HG03135 (cell line): ENCODE data around the gene IQSEC3.
"Not testable (repeated sequence)": the region's sequence is repeated elsewhere in the genome, so short reads cannot be mapped to it uniquely, and the experiment has no call there.

Source experiments
- ATAC-seq: cut with Tn5 transposase; IDR thresholded peaks from one replicate; pipeline ENCODE4 v1.9.1; 2021; ENCODE audit warnings: mild to moderate bottlenecking, moderate library complexity; ENCODE audit not compliant: unreplicated experiment

Gene IQSEC3

DNA sequence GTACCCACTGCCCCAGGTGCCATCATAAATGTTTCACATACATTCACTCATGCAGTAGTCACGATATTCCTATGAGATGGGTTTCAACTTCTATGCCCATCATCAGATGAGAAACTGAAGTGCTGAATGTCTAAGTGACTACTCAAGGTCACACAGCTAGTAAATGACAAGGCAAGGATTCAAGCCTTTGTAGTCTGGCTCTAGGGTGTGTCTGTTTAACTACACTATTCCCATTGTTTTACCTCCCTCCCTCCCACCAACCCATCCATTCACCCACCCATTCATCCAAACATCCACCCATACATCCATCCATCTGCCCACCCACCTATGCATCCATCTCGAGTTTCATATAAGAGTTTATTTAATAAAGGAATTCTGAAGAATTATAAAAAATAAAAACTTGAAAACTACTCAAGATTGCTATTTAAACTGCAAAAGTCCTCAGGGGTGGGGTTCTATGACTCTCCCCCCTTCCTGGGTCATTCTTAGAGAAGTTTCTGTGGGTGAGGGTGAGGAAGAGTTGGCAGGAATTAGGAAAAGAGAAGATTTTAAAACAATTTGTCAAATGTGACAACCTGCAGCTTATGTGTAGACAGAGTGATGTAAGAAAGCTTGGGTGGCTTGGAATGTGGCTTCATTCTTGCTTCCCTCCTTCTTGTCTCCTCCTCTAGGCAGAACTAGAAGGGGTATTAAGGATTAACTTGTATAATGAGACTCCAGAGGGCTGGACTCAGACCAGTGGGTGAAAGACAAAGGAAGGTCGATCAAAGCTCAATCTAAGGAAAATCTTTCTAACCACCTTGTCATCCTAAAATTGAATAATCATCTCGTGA is 13.4 kb upstream of the IQSEC3 start:
- not testable (repeated sequence) for ATAC-seq

DNA sequence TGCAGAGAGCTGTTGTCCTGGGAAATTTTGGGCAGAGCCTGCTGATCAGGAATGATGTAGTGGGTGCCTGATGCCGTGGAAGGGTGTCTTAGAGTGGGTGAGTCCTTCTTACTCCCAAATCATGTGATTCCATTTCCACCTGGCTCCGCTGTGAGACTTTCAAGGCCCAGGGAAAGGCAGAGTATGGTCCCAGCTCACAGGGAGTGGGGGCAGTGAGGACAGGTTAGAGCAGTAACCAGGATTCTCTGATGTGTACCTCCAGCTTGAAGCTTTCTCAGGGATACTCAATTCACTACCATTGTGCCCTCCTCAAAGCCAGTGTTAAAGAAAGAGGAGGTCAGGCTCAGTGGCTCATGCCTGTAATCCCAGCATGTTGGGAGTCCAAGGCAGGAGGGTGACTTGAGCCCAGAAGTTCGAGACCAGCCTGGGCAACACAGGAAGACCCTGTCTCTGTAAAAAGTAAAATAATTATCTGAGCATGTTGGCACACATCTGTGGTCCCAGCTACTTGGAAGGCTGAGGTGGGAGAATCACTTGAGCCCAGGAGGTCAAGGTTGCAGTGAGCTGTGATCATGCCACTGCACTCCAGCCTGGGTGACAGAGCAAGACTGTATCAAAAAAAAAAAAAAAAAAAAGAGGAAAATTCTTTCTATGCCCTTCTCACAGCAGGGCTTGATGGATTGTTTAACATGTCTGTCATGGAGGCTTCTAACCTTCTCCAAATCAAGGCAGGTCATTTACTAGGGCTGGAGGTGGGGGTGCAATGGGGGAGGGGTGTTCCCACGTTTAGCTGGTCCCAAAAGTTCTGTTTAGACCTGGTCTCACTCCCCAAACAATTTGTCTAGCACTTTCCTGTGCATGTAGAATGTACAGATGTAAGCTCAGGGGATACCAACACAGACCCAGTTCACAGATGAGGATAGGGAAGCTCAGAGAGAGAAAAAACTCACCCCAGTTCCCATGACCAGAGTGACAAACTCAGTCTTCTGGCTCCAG is 12.5 kb upstream of the IQSEC3 start:
- no peak for ATAC-seq

DNA sequence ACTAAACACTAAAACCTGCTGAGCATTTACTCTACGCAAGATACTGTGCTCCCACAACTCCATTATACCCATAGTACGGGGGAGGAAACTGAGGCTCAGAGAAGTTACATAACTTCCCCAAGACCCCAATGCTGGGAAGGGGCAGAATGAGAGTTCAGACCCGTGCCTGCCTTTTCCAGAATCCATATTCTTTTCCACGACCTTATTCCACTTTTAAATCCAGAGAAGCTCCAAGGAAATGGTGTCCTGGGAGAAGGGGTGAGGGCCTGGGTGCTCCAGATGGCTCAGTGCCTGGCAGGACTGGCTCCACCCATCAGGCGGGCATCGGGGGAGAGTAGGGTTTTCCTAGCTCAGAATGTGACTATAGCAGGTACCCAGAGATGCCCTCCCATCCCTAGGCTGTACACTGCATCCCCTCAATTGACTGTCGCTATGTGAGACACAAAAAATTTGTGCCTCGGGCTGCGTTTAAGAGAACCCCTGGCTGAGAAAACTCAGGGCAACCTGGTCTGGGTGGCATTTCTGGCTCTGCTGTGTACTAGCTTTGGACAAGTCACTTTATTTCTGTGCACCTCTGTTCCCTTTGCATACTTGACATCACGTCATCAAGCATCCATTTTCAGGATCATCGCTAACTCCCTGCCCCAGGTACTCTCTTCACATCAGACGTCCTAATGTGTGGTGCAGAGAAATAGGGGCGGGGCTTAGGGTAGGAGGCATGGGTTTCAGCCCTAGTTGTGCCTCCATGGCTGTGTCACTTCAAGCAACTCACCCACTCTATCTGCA is 11.6 kb upstream of the IQSEC3 start:
- ATAC-seq, result no peak

DNA sequence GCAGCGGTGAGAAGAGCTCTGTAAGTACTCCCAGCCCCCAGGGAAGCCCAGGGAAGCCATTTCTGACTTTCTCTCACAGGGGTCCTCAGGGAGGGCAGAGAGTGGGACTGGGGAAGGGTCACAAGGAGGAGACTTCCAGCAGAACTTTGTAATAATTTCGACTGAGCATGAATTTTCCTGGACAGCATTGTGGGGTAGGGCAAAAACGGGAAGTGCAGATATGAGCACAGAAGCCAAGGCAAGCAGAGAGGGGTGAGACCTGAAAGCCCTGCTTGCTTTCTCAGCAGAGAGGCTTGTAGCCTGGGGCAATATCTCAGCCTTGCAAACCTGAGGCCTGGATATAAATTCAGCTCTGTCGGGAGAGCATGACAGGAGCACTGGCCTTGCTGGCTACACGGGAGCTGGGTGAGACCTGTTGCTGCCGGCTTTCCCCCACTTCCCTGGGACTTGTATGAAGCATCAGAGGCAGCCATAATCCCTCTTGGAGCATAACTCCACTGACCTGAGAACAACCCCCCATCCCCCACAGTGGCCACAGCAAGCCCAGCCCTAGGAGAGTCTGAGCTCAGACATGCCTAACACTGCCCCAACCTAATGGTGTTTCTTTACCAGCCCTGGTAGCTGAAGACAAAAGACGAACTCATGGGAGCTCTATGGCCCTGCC is 9.8 kb upstream of the IQSEC3 start:
- no peak for ATAC-seq

GRCh38 chr12:57539-57938 is 9.0 kb upstream of the IQSEC3 start:
- ATAC-seq, result no peak

GRCh38 chr12:58832-59231 is 7.7 kb upstream of the IQSEC3 start:
- ATAC-seq, result no peak

DNA sequence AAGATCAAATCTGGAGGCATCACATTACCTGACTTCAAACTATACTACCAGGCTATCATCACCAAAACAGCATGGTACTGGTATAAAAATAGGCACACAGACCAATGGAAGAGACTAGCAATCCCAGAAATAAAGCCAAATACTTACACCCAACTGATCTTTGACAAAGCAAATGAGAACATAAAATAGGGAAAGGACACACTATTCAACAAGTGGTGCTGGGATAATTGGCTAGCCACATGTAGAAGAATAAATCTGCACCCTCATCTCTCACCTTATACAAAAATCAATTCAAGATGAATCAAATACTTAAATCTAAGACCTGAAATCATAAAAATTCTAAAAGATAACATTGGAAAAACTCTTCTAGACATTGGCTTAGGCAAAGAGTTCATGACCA is 4.7 kb upstream of the IQSEC3 start:
- not testable (repeated sequence) for ATAC-seq

DNA sequence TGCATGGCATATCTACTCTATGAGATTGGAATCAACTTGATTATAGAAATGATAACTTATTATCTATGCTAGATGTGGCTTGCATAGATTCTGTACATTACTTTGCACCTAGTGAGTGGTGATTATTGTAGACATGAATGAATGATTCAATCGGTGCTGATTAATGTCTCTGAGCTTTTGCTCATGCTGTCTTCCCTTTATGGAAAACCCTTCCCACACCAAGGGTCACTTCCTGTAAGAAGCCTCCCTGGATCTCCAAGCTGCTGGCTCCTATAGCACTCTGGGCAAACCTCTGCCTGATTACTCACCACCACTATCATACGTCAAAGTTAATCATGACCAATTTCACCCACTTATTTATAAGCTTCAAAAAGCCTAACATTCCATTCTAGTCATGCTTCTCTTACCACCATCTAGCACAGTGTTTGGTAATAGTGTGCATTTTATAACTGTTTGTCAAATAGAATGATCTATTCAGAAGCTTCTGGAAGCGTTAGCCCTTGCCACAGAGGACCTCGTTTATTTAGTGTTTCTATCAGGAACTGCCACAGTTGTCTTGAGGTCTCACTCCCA is 990 bp upstream of the IQSEC3 start:
- ATAC-seq, result not testable (repeated sequence)

- peak; percentile 57 for ATAC-seq
These were observed 376 bp downstream of the IQSEC3 start for GRCh38 chr12:66782-67504.

DNA sequence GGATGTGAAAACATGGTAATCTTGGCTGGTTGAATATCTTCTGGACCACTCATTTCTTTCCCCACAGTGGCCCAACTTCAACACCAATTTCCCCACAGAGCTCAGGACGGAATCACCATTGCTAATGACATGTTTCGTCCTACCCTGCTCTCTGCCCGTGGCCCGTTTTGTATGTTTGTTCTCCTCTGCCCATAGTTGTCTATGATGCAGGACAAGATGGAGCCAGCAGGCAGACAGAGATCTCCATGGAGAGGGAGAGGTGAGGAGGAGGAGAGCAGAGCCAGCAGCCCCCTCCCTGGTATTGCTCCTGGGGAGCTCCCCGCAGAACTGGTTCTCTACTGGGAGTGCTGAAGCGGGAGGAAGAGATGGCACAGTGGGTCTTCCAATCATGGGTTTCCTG is 3.1 kb downstream of the IQSEC3 start:
- not testable (repeated sequence) for ATAC-seq

- not testable (repeated sequence) for ATAC-seq
These were observed 4.0 kb downstream of the IQSEC3 start for GRCh38 chr12:70541-70940.

- ATAC-seq, result not testable (repeated sequence)
These were observed 5.5 kb downstream of the IQSEC3 start for GRCh38 chr12:72018-72417.

DNA sequence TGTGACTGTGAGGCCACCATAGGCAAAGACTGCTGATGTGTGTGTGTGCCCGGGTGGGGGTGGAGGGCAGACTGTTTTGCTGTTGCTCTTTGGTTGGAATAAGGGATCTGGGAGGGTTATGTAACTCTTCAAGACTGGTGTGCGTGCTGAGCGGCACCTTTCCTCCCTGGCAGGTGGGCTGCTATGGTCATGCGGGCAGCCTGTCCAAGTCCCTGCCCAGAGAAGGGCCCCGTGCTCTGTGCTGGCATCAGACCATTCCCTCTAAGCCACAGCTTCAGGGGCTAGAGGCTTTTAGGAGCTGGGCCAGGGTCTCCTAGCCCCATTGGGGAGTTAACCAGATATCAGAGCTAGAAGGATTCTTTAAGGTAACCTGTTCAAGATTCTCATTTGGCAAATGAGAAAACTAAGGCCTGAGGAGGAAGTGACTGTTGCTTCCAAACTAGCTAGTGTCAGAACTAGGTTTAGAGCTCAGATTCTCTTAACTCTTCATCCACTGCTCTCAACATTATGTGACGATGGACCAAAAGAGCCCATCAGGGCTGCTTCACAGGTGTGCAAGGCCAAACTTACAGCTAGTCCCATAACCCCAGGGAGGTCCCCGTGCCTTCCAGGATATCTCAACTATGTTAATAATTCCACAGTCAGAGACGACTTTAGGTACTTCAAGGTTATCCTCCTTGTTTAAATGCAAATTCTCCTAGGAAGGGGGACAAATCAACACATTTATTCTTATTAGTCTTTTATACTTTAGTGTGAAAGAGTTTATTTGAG is 8.0 kb downstream of the IQSEC3 start:
- not testable (repeated sequence) for ATAC-seq

GRCh38 chr12:75541-75940 is 9.0 kb downstream of the IQSEC3 start:
- ATAC-seq, result not testable (repeated sequence)

DNA sequence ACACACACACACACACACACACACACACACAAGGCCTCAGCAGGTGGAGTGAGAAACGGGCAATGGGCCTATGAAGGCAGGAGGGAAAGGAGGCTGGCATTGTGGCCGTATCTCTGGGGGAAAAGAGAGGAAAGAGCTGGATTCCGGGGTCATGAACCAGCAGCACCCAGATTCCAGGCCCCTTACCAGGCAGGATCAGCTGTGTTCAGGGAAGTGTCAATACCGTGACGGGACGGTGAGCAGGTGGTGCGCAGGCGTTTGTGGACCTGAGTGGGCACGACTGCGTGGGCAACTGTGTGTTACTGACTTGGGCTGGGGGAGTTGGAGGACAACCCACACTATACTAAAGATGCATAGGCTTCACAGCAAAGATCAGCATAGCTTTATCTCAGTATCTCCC is 9.5 kb downstream of the IQSEC3 start:
- ATAC-seq, result not testable (repeated sequence)

GRCh38 chr12:76551-76950 is 10.0 kb downstream of the IQSEC3 start:
- ATAC-seq, result not testable (repeated sequence)

- not testable (repeated sequence) for ATAC-seq
These were observed 10.6 kb downstream of the IQSEC3 start for GRCh38 chr12:77101-77719.

GRCh38 chr12:77769-78383 is 11.3 kb downstream of the IQSEC3 start:
- not testable (repeated sequence) for ATAC-seq
